Uterus (tissue), 4 donors: ENCODE measurements around the gene KLRC2. TPM values are rescaled to one million over a fixed set of nuclear protein-coding genes. Genes with fewer than 3 reads are reported as not detected.
"Not testable (repeated sequence)": the region's sequence is repeated elsewhere in the genome, so short reads cannot be mapped to it uniquely, and the experiment has no call there.

Experiments
- DNase-seq, 2 donors: peaks; one replicate each; pipeline ENCODE4 v3.0.0-alpha.2; 2019 to 2020
- H3K27ac ChIP-seq, 2 donors: fragments of 200-600 bp; sonication (generic); 1 replicate in 1 of 2; 2 replicates in 1 of 2; pipeline ENCODE4 v1.5.1; 2016 to 2018
- H3K27me3 ChIP-seq, 2 donors: fragments of 200-600 bp; sonication (generic); one replicate each; pipeline ENCODE4 v1.5.1; 2018 to 2019; ENCODE audit warnings: control low read depth in 1 of 2
- H3K36me3 ChIP-seq, 2 donors: fragments of 200-600 bp; sonication (generic); one replicate each; pipeline ENCODE4 v1.5.1; 2019; ENCODE audit warnings: control low read depth in 1 of 2
- H3K4me1 ChIP-seq, 2 donors: fragments of 200-600 bp; sonication (generic); one replicate each; pipeline ENCODE4 v1.5.1; 2018 to 2019; ENCODE audit warnings: control low read depth in 1 of 2
- H3K4me3 ChIP-seq, 2 donors: fragments of 200-600 bp; sonication (generic); 1 replicate in 1 of 2; 2 replicates in 1 of 2; pipeline ENCODE4 v1.5.1; 2018 to 2019; ENCODE audit warnings: mild to moderate bottlenecking in 1 of 2
- H3K9me3 ChIP-seq, 2 donors: fragments of 200-600 bp; sonication (generic); one replicate each; pipeline ENCODE4 v1.5.1; 2019; ENCODE audit warnings: control low read depth in 1 of 2
- POLR2A ChIP-seq, 2 donors: fragments of 450-650 bp; IDR thresholded peaks; one replicate each; pipeline ENCODE4 v1.6.1; 2016; ENCODE audit warnings: antibody characterized with exemption in 2 of 2, mild to moderate bottlenecking in 1 of 2, moderate library complexity in 1 of 2
- intact Hi-C: fragments of 100-400 bp; cut with DNase I; formaldehyde crosslinking; loops from one replicate; pipeline ENCODE4 v1.15.1; 2023; ENCODE audit warnings: low total_unique reads
- total RNA-seq, 4 donors: library from RNA; depleted of rRNA in 3 of 4; stranded (reverse); fragments of >200 nt in 3 of 4; gene quantifications; one replicate each; pipeline versions ENCODE4 v1.1.0 to v1.2.4, GENCODE V29; 2014 to 2023
- TF ChIP-seq, protein P1 (sequence below), 4 experiments: fragments of 200-600 bp in 2 of 4; fragments of 450-650 bp in 2 of 4; sonication (generic) in 2 of 4; IDR thresholded peaks; one replicate each; pipeline ENCODE4 v1.5.1; 2016 to 2019; ENCODE audit warnings: antibody characterized with exemption in 4 of 4, mild to moderate bottlenecking in 2 of 4, moderate library complexity in 1 of 4
- donor health status: DM: yes; HTN: yes; CAD: no.

KLRC2 gene
- total RNA-seq, 4 donors from 2014 or later: 2.2 TPM; not detected in 3

DNA sequence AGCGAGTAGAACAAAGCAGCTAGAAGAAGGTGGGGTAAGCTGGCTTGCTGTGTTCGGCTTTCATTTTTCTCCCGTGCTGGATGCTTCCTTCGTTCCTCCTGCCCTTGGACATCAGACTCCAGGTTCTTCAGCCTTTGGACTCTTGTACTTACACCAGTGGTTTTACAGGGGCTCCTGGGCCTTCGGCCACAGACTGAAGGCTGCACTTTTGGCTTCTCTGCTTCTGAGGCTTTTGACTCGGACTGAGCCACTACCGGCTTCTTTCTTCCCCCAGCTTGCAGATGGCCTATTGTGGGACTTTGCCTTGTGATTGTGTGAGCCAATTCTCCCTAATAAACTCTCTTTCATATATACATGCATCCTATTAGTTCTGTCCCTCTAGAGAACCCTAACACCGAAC is 9.9 kb downstream of the KLRC2 start:
- H3K4me1 ChIP-seq, H3K27me3 ChIP-seq, H3K27ac ChIP-seq, H3K36me3 ChIP-seq, H3K4me3 ChIP-seq, H3K9me3 ChIP-seq, intact Hi-C loops, DNase-seq: not testable (repeated sequence)

DNA sequence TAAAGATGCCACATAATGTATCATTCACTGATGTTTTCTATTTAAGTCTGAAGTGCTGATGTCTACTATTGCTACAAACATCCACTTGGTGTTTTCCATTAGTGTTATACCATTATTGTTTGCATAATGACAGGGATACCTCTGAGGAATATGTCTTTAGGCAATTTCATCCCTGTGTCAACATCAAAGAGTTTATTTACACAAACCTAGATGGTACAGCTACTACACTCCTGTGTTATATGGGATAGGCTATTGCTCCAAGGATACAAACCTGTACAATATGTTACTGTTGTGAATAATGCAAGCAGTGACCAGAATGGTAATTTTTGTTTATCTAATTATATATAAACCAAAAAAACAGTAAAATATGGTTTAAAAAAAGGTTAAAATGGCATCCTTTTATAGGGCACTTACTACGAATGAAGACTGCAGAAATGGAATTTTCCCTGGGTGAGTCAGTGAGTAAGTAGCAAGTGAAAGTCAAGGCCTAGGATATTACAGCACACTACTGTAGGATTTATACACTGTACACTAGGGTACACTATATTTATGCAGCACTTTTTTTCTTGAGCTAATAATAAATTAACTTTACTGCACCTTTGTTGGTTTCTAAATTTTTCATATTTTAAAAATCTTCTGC is 11.4 kb downstream of the KLRC2 start:
- DNase-seq, H3K27ac ChIP-seq, H3K36me3 ChIP-seq, H3K4me1 ChIP-seq, H3K4me3 ChIP-seq, H3K27me3 ChIP-seq, H3K9me3 ChIP-seq, intact Hi-C loops: not testable (repeated sequence)

DNA sequence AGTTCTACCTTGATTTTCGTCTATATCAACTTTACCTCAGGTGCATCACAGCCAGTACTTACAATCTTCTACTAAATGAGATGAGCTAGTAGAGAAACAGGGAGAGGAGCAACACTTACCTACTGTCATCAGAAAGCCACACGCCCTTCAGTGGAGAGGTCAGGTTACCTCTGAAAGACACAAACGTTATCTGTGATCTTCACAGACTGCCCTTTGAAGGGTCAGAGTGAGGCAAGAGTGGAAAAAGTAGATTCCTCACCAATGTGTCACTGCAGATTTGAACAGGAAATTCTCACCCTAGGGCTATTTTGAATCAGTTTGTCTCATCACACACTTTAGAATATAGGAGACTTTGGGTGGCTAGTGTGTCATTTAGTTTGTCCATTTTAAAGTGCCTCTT is 13.7 kb downstream of the KLRC2 start:
- H3K4me1 ChIP-seq, DNase-seq, H3K27me3 ChIP-seq, intact Hi-C loops, H3K4me3 ChIP-seq, H3K27ac ChIP-seq, H3K9me3 ChIP-seq, H3K36me3 ChIP-seq: not testable (repeated sequence)

DNA sequence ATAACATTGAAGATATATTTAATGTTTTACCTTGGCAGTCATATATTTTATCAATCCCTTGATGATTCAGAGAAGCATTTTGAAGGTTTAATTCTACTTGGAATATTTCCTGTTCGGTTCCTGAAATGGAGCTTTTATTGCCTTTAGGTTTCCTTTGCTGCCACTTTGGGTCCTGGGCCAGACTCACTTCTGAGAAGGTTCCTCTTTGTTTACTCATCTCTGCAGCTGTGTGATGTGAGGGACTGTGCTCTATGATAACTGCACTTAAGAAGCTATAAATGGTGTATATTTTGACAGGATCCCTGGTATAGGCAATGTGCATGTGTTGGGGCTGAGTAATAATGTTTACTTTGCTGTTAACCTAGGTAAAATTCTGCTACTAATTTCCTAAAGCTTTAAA is 15.5 kb downstream of the KLRC2 start, which contains the start of gene KLRC3:
TSS of gene KLRC3 (minus strand) at position 262 of the 400 bp plus-strand sequence. CDS start at position 217, 45 bp downstream.
- DNase-seq, H3K9me3 ChIP-seq, H3K27me3 ChIP-seq, H3K4me1 ChIP-seq, H3K4me3 ChIP-seq, H3K36me3 ChIP-seq, H3K27ac ChIP-seq, intact Hi-C loops: not testable (repeated sequence)

DNA sequence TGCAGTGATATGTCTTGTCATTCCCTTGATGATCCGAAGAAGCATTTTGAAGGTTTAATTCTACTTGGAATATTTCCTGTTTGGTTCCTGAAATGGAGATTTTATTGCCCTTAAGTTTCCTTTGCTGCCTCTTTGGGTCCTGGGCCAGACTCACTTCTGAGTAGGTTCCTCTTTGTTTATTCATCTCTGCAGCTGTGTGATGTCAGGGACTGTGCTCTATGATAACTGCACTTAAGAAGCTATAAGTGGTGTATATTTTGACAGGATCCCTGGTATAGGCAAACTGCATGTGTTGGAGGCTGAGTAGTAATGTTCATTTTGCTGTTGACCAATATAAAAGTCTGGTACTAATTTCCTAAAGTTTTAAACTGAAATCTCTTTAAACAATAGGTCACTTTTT is 26.4 kb downstream of the KLRC2 start, which contains the start of gene KLRC4:
TSS of gene KLRC4 (minus strand) at position 366 of the 400 bp plus-strand sequence. CDS start at position 184, 182 bp downstream.
- DNase-seq: no peak
- no peaks in the 10 kb centered on the region for H3K36me3 ChIP-seq
- H3K4me1 ChIP-seq: no peaks in the 10 kb centered on the region
- intact Hi-C loops: no loop called here
- H3K27ac ChIP-seq: no peak within 1 kb of the TSS
- no peaks in the 10 kb centered on the region for H3K9me3 ChIP-seq
- H3K4me3 ChIP-seq: no peak within 1 kb of the TSS
- no peak for TF ChIP-seq POLR2A (IDR thresholded peaks at IDR 0.05)
- TF ChIP-seq, protein P1, sequence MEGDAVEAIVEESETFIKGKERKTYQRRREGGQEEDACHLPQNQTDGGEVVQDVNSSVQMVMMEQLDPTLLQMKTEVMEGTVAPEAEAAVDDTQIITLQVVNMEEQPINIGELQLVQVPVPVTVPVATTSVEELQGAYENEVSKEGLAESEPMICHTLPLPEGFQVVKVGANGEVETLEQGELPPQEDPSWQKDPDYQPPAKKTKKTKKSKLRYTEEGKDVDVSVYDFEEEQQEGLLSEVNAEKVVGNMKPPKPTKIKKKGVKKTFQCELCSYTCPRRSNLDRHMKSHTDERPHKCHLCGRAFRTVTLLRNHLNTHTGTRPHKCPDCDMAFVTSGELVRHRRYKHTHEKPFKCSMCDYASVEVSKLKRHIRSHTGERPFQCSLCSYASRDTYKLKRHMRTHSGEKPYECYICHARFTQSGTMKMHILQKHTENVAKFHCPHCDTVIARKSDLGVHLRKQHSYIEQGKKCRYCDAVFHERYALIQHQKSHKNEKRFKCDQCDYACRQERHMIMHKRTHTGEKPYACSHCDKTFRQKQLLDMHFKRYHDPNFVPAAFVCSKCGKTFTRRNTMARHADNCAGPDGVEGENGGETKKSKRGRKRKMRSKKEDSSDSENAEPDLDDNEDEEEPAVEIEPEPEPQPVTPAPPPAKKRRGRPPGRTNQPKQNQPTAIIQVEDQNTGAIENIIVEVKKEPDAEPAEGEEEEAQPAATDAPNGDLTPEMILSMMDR (IDR thresholded peaks at IDR 0.05): no peak
- no peaks in the 10 kb centered on the region for H3K27me3 ChIP-seq

DNA sequence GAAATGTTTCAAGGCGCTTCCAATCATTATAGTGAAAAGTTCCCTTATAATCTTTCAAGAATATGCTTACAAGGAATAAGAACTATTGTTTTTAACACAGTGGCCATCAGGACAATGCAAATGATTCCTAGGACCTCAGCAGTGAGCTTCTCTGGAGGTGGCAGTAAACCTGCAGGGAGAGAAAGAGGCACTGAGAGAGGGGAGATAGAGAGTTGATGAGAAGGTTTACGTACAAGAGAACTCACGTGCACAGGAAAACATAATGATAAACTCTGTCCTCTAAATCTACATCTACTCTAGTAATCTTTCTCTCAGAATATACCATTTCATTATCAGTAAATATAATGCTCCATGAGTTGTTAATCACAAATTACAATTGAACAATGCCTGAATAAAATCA is 27.0 kb downstream of the KLRC2 start:
- no peaks in the 10 kb centered on the region for H3K27me3 ChIP-seq
- TF ChIP-seq, protein P1 (IDR thresholded peaks at IDR 0.05): no peak
- no peak for TF ChIP-seq POLR2A (IDR thresholded peaks at IDR 0.05)
- no peaks in the 10 kb centered on the region for H3K4me1 ChIP-seq
- intact Hi-C loops: no loop called here
- no peak for DNase-seq
- H3K9me3 ChIP-seq: no peaks in the 10 kb centered on the region
- H3K36me3 ChIP-seq: no peaks in the 10 kb centered on the region
- no peak overlapping the region for H3K27ac ChIP-seq
- H3K4me3 ChIP-seq: no peak overlapping the region

DNA sequence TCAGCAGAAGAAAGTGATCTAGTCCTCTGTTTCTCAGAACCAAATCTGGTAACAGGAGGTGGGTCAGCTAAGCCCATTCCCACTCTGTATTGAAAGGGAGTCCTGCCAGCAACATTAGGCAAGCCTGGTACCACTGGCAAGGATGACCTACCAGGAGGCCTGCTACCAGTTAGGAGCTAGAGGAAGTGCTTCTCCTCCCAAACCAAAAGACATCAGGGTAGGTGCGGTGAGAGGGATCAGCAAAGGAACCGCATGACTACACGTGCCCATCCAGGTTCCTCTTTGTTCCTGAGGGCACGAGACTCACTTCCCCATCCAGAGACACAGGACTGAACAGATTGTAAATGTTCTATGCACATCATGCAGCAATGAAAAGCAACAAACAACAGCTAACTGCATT is 29.1 kb downstream of the KLRC2 start:
- no peaks in the 10 kb centered on the region for H3K27me3 ChIP-seq
- intact Hi-C loops: no loop called here
- no peaks in the 10 kb centered on the region for H3K36me3 ChIP-seq
- no peak overlapping the region for H3K4me3 ChIP-seq
- TF ChIP-seq, protein P1 (IDR thresholded peaks at IDR 0.05): no peak
- no peak for TF ChIP-seq POLR2A (IDR thresholded peaks at IDR 0.05)
- H3K9me3 ChIP-seq: no peaks in the 10 kb centered on the region
- H3K27ac ChIP-seq: no peak overlapping the region
- no peak for DNase-seq
- H3K4me1 ChIP-seq: no peaks in the 10 kb centered on the region
